ENCODE results near the gene CACNB4.
"Not testable (repeated sequence)": the region's sequence is repeated elsewhere in the genome, so short reads cannot be mapped to it uniquely, and the experiment has no call there.

The CACNB4 gene

GRCh38 chr2:152120430-152120829, 21.6 kb upstream of the CACNB4 start:
- DNase-seq (ENCODE audit: low read depth): no peak
- H3K4me3 ChIP-seq (ENCODE audit: control insufficient read depth, low read depth, low read length): no peak overlapping the region
- TF ChIP-seq, protein P1, sequence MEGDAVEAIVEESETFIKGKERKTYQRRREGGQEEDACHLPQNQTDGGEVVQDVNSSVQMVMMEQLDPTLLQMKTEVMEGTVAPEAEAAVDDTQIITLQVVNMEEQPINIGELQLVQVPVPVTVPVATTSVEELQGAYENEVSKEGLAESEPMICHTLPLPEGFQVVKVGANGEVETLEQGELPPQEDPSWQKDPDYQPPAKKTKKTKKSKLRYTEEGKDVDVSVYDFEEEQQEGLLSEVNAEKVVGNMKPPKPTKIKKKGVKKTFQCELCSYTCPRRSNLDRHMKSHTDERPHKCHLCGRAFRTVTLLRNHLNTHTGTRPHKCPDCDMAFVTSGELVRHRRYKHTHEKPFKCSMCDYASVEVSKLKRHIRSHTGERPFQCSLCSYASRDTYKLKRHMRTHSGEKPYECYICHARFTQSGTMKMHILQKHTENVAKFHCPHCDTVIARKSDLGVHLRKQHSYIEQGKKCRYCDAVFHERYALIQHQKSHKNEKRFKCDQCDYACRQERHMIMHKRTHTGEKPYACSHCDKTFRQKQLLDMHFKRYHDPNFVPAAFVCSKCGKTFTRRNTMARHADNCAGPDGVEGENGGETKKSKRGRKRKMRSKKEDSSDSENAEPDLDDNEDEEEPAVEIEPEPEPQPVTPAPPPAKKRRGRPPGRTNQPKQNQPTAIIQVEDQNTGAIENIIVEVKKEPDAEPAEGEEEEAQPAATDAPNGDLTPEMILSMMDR (IDR thresholded peaks at IDR 0.05; ENCODE audit: control insufficient read depth, insufficient read depth, low read depth, low read length, missing control alignments): no peak

- TF ChIP-seq, protein P1 (IDR thresholded peaks at IDR 0.05; ENCODE audit: control insufficient read depth, insufficient read depth, low read depth, low read length, missing control alignments): peak; percentile 16
- DNase-seq (ENCODE audit: low read depth): no peak
- no peak overlapping the region for H3K4me3 ChIP-seq (ENCODE audit: control insufficient read depth, low read depth, low read length)
These were observed 17.1 kb upstream of the CACNB4 start for GRCh38 chr2:152115952-152116351.

- DNase-seq (ENCODE audit: low read depth): no peak
- no peak overlapping the region for H3K4me3 ChIP-seq (ENCODE audit: control insufficient read depth, low read depth, low read length)
- TF ChIP-seq, protein P1 (IDR thresholded peaks at IDR 0.05; ENCODE audit: control insufficient read depth, insufficient read depth, low read depth, low read length, missing control alignments): no peak
These were observed 15.5 kb upstream of the CACNB4 start for GRCh38 chr2:152114366-152114765.

- not testable (repeated sequence) for DNase-seq (ENCODE audit: low read depth); H3K4me3 ChIP-seq (ENCODE audit: control insufficient read depth, low read depth, low read length)
These were observed 8.3 kb upstream of the CACNB4 start for GRCh38 chr2:152107140-152107539.

GRCh38 chr2:152106464-152106863, 7.6 kb upstream of the CACNB4 start:
- TF ChIP-seq, protein P1 (IDR thresholded peaks at IDR 0.05; ENCODE audit: control insufficient read depth, insufficient read depth, low read depth, low read length, missing control alignments): no peak
- DNase-seq (ENCODE audit: low read depth): no peak

GRCh38 chr2:152103271-152103670, 4.4 kb upstream of the CACNB4 start:
- no peak for DNase-seq (ENCODE audit: low read depth)
- H3K4me3 ChIP-seq (ENCODE audit: control insufficient read depth, low read depth, low read length): no peak overlapping the region
- TF ChIP-seq, protein P1 (IDR thresholded peaks at IDR 0.05; ENCODE audit: control insufficient read depth, insufficient read depth, low read depth, low read length, missing control alignments): no peak

More at GRCh38 chr2:152106464-152106863, 7.6 kb upstream of the CACNB4 start:
- no peak overlapping the region for H3K4me3 ChIP-seq (ENCODE audit: control insufficient read depth, low read depth, low read length)

- TF ChIP-seq, protein P1 (IDR thresholded peaks at IDR 0.05; ENCODE audit: control insufficient read depth, insufficient read depth, low read depth, low read length, missing control alignments): no peak
- no peak overlapping the region for H3K4me3 ChIP-seq (ENCODE audit: control insufficient read depth, low read depth, low read length)
- DNase-seq (ENCODE audit: low read depth): no peak
These were observed 2.1 kb upstream of the CACNB4 start for GRCh38 chr2:152100961-152101360.
